Colon (tissue), 2 donors: ENCODE results near the gene FDXR.
A peak's percentile ranks its signal among the peaks of the same experiment; 100 is the strongest.

Experiments used
- FAIRE-seq: peaks from 2 replicates; lab custom pipeline; 2012; peaks lifted over from hg19 to GRCh38; lab: Jason Lieb, UNC
- donor health status: control.
- donor health status: control.

The FDXR gene

DNA sequence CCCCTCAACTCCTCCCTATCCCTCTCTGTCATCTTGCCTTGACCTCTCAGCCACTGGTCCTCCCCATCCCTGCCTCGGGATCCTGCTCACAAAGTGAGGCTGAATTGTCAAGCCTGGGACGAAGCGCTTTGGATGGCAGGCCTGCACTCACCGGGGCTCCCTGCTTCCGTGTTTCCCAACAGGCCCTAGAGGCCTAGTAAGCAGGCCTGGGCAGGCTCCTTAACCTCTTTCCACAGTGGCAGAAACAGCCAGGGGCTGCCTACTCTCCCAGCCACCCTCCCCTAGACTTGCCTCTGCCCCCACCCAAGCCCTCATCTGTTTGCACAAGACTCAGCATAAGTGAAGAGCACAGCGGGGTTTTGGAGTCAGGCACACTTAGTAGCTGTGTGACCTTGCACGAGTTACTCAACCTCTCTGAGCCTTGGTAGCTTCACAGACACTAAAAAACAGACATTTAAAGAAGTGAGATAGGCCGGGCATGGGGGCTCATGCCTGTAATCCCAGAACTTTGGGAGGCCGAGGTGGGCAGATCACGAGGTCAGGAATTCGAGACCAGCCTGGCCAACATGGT is 25.7 kb upstream of the FDXR start:
- no peak for FAIRE-seq

DNA sequence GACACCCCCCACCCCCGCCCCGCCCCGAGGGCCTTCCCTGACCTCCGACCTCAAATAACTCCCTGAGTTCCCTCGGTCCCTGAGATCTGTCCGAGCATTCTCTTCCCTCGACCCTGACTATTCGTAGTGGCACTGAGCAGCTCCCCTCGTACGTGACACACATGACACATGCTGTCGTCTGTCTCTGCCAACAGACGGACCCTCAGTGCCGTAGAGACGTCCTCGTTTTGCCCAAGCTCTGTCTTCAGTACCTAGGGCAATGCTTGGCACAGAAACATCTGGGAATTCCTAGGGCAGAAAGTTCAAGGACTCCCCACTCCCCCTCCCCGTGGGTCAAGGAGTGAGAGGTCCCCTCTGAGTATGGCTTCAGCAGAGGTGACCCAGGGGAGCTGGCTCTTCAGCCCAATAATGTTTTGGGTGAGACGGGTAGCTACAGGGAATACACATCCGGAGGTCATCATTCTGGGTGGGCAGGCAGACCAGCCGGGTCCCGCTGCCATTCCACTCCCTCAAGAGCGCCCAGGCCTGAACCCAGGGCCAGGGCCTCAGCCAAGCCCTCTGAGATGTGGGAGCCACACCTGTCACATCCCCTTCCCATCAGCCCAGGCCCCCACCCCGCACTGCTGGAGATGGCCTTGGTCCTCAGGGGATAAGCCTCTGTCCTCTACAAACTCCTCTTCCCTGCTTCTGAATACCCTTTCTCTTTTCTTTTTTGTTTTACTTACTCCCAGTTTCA is 21.3 kb upstream of the FDXR start:
- no peak for FAIRE-seq

DNA sequence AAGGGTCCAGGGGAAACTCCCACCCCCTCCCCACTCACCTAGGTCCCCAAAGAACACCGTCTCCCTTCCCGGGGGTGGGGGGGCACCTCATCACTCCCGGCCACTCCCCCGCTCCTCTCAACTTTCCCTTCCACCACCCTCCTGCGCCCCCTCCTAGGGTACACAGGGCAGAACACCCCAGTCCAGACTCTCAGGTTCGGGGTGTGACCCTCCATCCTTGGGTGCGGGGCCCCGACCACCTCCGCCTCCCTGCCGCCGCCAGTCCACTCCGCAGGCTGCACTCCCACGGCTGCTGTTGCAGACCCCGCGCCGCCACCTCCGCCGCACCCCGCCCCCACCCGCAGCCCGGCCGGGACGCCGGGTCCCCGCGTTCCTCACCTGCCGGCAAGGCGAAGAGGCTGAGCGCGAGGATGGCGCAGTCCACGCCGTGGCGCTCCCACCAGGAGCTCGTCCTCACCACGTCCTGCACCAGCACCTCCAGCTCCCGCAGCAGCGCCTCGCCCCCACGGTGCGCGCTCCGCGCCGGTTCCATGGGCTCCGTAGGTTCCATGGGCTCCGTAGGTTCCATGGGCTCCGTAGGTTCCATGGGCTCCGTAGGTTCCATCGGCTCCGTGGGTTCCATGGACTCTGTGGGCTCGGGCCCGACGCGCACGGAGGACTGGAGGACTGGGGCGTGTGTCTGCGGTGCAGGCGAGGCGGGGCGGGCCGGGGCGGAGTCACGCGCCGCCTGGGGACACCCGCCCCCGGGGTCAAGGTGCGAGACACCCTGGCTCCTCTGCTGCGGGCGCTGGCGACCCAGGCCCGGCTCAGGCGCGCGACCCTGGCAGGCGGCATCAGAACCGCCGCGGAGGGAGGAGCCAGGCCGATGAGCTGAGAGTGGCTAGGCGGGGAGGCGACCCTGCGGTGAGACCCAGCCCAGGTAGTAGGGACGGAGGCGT is 20.4 kb upstream of the FDXR start, which contains the start of gene FADS6:
Gene FADS6 (minus strand): TSS at position 660 of the 938 bp plus-strand sequence. CDS start 38 bp downstream, at position 622.
- FAIRE-seq, result no peak

DNA sequence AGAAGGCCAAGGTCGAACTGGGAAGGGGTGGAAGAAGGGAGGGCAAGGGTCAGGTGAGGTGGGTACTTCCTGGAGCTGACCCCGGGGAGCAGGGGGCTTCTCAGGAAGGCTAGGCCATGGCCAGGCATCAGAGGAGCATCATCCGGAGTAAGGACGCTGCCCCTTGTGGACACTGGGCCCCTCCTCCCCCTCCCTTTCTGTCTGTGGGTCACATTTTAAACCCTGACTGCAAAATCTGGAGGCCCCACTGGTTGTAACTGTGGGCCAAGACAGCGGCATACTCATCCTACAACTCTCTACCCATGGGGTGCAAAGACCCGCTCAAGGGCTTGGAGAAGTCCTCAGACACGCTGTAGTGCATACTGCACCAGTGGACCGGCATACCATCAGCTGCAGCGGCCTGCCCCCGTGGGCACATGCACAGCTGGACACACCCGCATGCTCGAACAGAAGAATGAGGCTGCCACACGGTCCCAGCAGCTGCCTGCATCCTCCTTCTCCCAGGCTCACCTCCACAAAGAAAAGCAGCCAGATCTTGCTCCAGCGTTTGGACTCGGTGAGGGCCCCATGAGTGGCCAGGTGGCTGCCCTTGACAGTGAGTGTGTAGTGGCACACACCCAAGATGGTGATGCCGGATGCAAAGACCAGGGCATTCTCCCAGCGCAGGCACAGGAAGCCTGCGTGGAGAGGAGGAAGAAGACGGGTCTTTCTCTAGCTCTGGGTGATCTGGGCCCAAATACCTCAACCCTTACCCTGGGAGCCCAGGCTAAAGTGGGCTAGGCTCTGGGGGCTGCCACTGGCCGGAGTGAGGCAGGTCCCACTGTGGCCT is 19.4 kb upstream of the FDXR start:
- FAIRE-seq, result no peak

DNA sequence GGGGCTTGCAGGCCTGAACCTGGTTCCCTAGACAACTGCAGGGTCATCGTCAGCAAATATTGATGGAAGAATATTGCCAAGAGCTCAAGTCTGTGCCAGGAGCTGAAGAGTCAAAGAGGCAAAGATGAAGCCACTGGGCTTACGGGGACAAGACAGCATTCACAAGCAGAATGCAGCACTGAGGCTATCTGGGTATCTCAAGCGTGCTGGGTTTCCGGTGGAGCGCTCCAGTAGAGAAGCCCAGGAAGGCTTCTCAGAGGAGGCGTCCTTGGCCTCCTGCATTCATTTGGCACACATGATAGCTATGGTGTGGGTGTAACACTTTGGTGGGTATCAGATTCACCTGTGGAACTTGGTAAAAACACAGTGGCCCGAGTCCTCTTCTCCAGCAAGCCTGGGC is 17.8 kb upstream of the FDXR start:
- FAIRE-seq, result no peak

DNA sequence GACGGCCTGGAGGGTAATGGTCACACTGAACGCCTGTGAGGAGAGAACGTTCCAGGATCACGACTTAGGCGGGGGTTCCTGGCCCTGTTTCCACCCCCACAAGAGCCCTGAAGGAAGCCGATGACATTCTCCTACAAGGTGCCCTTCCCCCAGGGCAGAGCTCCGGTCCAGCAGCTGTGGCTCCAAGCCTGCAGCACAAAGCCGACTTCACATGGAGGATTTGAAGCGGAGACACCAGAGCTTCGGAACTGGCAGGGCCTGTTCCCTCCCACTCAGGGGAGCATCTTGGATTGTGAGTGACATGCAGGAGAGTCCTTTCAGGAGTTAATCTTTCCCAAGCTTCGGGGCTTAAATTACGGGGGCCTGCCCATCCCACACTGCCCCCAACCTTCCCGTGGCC is 15.7 kb upstream of the FDXR start:
- FAIRE-seq, result no peak

DNA sequence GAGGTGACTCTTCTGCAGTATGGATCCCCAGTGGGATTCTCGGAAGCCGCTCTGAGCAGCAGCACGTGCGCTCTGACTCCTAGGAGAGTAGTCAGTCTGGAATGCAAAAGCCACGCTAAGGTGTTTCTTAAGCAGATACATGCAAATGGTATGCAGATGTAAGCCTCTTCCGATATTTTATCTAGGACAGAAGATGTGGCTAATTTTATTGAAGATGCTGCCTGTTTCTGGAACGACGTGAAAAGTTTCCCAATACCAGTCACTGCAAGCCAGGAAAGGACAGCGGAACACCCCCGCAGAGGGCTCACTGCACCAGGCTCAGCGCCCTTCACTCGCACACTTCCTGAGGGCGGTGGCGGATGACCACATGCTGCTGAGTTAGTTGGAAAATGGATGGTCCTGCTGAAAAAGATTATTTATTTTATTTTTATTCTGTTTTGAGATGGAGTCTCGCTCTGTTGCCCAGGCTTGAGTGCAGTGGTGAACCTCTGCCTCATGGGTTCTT is 10.5 kb upstream of the FDXR start:
- FAIRE-seq, result no peak

DNA sequence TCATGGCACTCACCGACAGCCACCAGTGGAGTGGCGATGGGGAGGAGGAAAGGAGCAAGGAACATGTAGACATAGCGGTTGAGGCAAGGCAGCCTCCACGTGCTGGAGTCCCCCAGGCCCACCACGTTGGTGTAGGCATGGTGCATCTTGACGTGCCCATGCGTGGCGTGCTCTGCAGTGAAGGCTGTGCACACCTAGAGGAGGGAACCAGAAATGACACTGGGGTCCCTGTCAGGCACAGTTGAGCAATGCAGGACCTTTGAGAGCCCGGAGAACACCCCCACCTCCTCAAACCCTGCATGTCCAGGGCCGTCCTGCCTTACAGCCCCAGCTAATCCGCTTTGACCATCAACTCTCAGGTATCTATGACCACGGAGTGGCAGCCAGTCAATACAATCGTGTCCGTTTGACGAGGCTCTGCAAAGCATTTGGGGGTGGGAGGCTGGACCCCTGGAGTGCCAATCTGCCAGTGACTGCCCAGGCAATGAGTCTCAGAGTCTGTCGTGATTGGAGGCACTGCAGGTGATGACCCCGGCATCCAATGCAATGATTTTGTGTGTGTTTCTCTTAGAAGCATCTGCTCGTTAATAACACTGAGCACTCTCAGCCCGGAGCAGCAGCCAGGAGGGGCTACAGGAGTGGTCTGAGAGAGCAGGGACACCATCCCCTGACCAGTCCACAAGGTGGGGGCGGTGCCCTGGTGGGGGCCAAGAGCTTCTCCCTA is 9.9 kb upstream of the FDXR start:
- FAIRE-seq, result no peak

DNA sequence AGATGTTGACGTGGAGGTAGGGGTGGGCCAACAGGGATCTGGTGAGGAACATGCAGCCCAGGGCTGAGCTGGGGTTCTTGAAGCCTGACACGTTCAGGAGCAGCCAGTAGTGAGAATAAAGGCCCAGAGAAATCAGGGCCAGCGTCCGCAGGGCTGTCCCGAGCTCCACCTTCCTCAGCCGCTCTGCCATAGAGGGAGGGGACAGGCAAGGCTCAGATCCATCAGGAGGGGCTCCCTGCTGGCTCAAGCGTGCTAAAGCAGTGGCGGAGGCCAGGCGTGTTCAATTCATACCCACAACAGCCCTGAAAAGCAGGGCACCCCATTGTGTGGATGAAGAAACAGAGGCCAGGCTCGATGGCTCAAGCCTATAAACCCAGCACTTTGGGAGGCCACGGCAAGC is 8.3 kb upstream of the FDXR start:
- no peak for FAIRE-seq

DNA sequence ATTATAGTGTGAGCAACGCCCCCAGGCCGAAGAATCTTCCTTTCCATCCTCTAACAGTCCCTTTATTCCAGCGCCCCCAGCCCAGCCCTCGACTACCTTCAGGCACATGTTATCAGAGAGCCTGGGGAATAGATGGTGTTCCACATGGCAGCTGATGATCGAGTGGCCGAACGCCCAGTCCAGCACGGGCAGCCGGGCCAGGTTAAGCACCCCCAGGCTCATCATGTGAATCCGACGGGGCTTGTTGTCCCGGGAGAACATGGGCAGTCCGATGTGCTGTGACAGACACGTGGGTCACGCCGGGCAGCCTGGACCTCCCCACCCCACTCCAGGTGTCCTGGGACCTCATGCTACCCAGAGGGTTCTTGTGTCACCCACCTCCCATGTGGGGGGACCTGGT is 6.5 kb upstream of the FDXR start:
- no peak for FAIRE-seq

DNA sequence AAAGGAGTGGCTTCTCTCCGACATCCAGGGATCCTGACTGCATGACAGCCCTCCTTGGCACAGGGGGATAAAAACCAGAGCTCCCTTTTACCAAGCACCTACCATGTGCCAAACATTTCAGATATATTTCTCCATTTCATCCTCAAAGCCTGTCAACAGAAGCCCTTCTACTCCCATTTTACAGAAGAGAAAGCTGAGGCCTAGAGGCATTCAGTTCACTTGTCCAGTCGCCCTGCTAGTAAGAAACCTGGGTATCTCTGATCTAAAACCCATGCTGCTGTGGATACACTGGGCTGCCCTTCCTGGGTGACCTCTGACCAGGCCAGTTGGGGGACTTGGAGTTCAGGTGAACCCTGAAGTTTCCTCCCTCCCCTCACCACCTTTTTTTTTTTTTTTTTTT is 5.9 kb upstream of the FDXR start:
- FAIRE-seq, result no peak

DNA sequence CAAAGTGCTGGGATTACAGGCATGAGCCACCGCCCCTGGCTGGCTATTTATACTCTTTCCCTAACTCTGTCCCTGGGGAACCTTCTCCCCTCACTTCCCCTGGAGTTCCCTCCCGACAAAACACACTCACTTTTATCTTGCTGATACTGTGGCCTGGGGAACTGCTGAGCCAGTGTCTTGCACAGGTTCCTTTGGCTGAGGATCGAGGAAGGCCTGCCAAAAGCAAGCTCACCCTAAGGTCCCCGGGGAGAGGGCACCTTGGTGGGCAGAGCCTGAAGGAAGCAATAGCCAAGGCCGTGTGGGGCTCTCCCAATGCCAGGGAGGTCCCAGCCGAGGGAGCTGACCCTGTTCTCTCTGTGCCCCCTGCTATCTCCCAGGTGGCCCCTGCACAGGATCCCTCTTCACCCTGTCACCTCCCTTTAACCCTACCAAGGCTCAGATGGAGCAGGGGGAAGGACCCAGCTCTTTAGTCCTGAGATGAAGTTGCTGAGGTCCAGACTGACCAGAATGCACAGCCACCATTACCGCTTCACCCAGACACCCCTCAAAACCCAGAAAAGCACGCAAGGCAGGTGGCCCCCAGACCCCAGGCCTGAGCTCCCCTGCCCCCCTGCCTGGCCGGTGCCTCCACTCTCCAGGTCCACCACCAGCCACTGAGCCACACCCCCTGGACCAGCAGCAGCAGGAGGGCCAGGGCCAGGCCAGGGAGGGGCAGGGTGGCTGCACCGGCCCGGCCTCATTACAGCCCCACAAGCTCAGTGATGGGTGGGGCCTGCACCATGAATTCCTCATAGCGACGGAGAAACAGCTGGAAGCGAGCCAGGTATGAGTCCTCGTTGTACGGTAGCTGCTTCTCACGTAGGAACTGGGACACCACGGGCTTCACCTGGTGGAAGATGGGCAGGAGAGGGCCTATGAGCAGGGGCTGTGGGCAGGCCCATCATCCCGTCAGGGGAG is 5.1 kb upstream of the FDXR start:
- no peak for FAIRE-seq

DNA sequence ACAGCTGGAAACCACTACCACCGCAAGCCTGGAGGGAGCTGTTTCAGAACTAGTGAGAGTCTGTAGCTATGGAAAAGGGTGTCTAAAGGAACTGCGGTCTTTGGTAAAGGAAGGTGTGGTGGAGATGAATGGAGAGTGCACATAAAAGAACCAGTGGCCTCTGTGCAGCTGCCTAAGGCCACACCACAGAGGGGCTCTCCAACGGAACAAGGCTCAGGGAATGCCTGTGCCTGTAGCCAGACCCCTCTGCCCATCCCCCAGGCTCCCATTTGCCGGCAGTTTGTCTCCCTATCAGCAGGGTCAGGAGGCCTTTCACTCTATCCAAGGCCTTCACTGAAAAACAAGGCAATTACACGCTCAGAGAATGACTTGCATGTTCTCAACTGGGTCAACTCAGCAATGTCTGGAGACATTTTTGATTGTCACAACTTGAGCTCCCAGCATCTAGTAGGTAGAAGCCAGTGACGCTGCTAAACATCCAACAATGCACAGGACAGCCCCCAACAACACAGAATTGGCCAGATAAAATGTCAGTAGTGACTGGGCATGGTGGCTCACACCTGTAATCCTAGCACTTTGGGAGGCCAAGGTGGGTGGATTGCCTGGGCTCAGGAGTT is 3.3 kb upstream of the FDXR start:
- FAIRE-seq, result no peak

DNA sequence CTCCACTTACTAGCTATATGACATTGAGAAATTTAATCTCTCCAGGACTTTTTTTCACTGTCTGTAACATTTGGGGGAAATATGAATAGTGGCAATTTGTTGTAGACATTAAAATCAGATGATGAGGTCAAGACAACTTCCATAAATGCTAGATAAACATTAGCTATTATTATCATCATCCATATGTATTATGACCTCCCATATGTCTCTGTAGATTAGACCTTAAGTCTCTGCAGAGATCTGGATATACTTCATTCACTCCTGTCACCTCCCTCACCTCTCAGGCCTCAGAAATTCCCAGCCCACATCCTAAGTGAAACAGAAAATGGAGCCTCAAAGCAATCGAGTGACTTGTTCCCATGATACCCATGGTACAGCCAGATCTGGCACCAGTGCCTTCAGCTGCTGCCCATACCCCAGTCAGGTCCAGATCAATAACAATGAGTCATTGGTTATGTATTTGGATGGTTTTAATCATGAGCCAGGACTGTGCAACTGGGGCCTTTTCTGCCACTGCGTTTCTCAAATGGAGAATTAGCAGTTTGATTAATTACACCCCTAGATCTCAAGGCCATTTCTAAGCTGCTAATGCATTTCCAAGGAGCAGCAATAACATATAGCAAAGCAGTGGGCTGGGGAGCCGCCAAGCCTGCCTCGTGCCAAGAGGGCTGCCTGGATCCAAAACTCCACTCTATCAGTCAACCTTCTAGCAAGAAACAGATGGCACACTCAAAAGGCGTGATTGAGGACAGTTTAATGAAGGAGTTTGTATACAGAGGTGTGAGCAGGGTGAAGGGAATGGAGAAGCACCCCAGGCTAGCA is 2.6 kb upstream of the FDXR start:
- FAIRE-seq, result no peak

DNA sequence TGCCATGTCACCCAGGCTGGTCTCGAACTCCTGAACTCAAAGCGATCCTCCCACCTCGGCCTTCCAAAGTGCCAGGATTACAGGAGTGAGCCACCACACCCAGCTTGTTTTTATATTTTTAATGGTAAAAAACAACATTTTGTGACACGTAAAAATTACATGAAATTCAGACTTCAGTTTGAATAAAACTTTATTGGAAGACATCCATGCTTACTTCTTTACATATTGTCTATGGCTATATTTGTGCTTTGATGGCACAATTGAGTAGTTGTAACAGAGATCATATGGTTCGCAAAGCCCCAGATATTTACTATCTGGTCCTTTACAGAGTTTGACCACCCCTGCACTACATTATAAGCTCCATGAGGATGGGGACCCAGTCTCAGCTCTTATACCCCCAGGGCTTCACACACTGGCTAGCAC is 1.8 kb upstream of the FDXR start:
- FAIRE-seq, result no peak

DNA sequence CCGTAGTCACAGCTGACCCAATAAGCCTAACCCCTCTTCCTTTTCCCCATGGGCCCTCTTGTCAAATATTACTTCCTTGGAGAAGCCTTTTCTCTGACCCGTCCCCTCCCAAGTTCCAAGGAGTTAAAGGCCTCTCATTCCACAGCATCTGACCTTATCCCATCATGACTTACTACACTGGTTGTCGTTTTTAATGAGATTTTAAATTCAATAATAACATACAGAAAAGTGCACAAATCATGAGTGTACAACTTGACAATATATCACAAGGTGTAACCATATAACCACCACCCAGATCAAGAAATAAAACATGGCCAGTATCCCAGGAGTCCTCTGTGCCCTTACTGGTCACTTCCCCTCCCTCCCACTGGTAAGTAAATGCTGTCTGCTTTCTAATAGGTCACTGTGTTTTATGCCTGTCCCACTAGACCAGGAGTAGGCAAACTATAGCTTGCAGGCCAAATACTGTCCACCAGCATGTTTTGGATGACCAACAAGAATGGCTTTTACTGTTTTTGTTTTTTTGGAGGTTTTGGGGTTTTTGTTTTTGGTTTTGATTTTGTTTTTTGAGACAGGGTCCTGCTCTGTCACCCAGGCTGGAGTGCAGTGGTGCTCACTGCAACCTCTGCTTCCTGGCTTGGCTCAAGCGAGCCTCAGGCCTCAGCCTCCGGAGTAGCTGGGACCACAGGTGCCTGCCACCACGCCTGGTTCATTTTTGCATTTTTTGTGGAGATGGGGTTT is 1.2 kb upstream of the FDXR start:
- no peak for FAIRE-seq

DNA sequence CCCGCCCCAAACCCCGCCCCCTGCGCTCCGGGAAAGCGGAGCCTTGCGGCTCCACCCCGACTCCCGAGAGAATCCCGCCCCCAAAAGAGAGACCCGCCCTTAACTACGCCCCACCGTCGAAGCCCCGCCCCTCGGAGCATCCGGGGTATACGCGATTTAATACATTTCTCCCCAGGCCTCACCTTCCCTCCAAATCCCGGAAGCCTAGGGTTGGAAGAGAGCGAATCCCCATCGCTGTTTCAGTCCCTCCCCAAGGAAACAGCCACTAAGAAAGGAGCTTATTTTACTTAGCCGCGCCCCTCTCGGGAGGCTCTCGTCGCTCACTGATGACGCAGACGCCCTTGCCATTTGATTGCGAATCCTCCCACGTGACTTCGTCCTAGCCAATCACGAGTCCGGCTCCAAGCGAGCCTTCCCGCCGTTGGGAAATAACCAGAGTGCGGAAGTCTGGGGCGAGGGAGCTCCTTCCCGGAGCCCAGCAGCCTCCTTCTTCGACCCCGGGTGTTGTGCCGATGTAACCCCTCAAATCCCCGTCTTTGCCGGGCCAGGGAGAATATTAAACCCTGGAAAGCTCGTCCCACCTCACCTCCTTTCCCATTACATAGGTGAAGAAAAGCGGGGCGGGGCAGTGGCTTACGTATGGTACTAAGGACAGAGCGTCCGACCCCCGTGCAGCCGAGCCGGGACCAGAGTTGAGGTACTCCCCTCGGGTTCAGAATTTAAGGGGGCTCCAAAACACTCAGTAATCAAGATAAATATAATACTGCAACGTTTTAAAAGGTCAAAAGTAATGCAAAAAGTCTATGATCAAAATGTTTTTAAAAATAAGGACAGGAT is 461 bp upstream of the FDXR start:
- peak; percentile 55 for FAIRE-seq
